Measurements from ENCODE around the gene TPPP3.

TPPP3 gene

DNA sequence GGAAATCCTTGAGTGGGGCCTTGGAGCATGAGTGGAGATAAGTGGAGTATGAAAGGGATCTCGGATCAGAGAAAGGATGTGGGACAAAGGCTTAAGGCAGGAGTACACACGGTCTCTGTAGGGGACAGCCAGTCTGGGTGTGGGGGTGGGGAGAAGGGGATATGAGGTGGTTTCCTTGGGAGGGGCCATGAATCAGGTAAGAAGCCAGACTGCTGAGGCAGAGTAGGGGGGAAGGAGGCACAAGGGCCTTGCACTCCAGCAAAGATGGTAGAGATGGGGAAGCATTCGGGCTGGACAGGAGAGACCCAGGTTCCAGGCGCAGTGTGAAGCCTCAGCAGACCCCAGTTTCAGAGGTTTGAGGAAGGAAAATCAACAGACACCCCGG, 39.2 kb upstream of the TPPP3 start:
- Histone ChIP-seq H3K27me3 (ENCODE audit: insufficient read depth, low read depth, severe bottlenecking) (no peaks in the 10 kb centered on the region), H3K27ac (peak overlapping the region; percentile 98), H3K36me3 (peaks cover 25% of the 10 kb centered on the region), H3K9me3 (ENCODE audit: severe bottlenecking) (no peaks in the 10 kb centered on the region), H3K4me3 (ENCODE audit: low read depth, low read length) (peak overlapping the region; percentile 39)
- DNase-seq, result peak; percentile 80
- TF ChIP-seq, protein P1, sequence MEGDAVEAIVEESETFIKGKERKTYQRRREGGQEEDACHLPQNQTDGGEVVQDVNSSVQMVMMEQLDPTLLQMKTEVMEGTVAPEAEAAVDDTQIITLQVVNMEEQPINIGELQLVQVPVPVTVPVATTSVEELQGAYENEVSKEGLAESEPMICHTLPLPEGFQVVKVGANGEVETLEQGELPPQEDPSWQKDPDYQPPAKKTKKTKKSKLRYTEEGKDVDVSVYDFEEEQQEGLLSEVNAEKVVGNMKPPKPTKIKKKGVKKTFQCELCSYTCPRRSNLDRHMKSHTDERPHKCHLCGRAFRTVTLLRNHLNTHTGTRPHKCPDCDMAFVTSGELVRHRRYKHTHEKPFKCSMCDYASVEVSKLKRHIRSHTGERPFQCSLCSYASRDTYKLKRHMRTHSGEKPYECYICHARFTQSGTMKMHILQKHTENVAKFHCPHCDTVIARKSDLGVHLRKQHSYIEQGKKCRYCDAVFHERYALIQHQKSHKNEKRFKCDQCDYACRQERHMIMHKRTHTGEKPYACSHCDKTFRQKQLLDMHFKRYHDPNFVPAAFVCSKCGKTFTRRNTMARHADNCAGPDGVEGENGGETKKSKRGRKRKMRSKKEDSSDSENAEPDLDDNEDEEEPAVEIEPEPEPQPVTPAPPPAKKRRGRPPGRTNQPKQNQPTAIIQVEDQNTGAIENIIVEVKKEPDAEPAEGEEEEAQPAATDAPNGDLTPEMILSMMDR (IDR thresholded peaks at IDR 0.05; ENCODE audit: low read depth, low read length), result no peak

DNA sequence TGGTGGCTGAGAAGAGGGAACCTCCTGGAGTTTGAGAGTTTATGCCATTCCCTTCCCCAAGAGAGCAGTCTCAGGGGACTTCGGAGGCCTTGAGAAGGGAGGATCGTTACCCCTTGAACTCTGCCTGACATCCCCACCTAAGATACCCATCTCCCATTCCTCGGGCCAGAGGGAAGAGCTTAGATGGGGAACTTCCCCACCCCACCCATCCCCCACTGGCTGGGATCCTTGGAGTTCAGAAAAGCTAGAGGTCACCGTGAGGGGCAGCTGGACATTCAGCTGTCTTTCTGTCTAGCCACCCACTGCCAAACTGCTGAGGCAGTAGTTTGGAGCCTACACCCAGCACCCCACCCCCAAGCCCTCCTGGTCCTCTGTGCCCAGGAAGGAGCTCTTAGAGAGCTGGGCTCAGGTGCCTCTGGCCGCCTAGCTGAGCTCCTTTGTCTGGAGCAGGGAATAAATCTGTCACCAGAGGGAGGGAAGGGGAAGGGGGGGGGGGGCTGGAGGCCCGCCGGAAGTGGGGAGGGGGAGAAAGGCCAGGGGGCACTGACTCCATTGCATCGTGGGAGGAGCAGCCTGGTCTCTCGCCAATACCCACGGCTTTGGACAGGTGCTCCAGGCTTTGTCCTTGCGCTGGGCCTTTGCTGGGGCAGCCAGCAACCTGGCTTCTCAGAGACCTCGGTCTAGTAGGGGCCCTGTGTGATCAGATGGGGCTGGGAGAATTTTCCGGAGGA, 38.6 kb upstream of the TPPP3 start:
- H3K27me3 ChIP-seq (ENCODE audit: insufficient read depth, low read depth, severe bottlenecking), result no peaks in the 10 kb centered on the region

DNA sequence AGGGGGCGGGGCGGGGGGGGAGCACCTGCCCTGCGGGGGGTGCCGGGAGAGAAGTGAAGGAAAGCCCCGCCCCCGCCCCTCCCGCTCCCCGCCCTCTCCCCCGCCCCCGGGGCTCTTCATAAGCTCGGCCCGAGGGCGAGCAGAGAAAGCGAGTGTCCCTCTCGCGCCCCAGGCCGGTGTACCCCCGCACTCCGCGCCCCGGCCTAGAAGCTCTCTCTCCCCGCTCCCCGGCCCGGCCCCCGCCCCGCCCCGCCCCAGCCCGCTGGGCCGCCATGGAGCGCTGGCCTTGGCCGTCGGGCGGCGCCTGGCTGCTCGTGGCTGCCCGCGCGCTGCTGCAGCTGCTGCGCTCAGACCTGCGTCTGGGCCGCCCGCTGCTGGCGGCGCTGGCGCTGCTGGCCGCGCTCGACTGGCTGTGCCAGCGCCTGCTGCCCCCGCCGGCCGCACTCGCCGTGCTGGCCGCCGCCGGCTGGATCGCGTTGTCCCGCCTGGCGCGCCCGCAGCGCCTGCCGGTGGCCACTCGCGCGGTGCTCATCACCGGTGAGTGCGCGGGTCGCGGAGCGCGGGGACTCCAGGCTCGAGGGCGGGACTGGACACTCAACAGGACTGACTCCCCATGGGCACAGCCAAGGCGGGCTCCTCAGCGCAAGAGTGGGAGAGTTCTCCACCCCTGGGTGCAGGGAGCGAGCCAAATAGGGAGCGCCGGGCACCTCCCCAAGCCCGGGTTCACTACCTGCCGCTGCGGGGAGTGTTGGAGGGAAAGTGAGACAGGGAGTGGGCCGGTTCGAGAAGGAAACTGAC, 37.9 kb upstream of the TPPP3 start, which contains the start of gene HSD11B2:
TSS of gene HSD11B2 (plus strand) at position 145 of the 798 bp plus-strand sequence. CDS start at position 273, 128 bp downstream.
- peaks cover 13% of the 10 kb centered on the region for H3K36me3 ChIP-seq
- peak within 1 kb of the TSS; percentile 98 for H3K27ac ChIP-seq
- H3K27me3 ChIP-seq (ENCODE audit: insufficient read depth, low read depth, severe bottlenecking), result no peaks in the 10 kb centered on the region
- no peaks in the 10 kb centered on the region for H3K9me3 ChIP-seq (ENCODE audit: severe bottlenecking)
- H3K4me3 ChIP-seq (ENCODE audit: low read depth, low read length), result peak within 1 kb of the TSS; percentile 65
- DNase-seq, result peak; percentile 78
- TF ChIP-seq, protein P1 (IDR thresholded peaks at IDR 0.05; ENCODE audit: low read depth, low read length), result no peak

More for the DNA sequence above, 38.6 kb upstream of the TPPP3 start:
- Histone ChIP-seq H3K36me3 (peaks cover 19% of the 10 kb centered on the region), H3K27ac (peak overlapping the region; percentile 98), H3K9me3 (ENCODE audit: severe bottlenecking) (no peaks in the 10 kb centered on the region), H3K4me3 (ENCODE audit: low read depth, low read length) (peak overlapping the region; percentile 65)
- peak; percentile 82 for DNase-seq
- TF ChIP-seq, protein P1 (IDR thresholded peaks at IDR 0.05; ENCODE audit: low read depth, low read length), result no peak

DNA sequence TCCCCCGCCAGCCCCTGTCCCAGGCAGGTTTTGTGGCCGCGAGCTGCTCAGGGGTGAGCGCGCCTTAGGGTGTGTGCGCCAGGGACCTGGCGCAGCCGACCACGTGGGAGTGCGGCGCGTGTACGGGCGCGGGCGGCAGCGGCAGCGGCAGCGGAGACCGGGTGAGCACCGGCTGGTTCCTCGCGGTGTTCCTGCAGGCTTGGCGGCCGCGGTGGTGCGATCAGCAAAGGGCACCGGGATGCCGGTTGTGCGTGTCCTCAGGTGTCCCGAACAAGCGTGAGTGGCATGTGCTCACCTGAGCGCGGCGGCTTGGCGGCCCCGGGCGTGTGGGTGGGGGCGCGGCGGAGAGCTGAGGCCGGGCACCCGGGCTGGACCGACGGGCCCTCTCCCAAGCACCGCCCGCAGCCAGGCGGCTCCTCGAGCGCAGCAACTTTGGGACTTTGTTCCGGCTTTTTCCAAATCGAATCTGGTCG, 37.2 kb upstream of the TPPP3 start:
- H3K4me3 ChIP-seq (ENCODE audit: low read depth, low read length), result peak overlapping the region; percentile 52
- TF ChIP-seq, protein P1 (IDR thresholded peaks at IDR 0.05; ENCODE audit: low read depth, low read length), result no peak
- no peaks in the 10 kb centered on the region for H3K9me3 ChIP-seq (ENCODE audit: severe bottlenecking)
- H3K36me3 ChIP-seq, result peaks cover 8% of the 10 kb centered on the region
- no peaks in the 10 kb centered on the region for H3K27me3 ChIP-seq (ENCODE audit: insufficient read depth, low read depth, severe bottlenecking)
- peak overlapping the region; percentile 81 for H3K27ac ChIP-seq
- DNase-seq, result peak; percentile 40

DNA sequence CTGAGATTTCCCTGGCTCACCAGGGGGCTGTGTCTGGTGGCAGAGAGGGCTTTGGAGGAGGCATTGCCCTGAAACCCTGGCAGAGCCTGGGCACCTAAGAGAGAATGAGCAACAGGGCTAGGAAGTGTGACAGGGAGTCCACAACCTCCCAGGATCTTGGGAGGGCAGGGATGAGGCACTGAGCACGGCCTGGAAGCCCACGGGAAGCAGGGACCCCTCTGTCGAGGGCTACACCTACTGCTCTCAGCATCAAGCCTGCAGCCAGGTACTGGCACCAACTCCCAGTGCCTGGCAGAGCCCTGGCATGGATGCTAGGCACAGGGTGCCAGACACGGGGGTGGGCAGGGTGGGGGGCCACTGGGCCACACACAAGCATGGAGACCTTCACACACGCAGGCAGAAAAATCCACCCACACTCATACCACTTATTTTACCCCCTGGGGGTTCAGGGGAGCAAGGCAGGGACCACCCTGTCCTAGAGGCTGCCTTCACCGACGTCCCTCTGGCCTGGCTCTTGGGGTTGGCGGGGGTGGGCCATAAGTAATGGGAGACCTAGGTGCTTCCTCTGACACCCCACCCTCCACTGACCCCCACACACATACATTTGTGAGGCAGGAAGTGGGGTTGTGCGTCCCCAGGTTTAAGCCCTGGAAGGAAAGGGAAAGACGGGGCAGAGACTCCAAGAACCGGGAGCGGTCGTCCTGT, 36.7 kb upstream of the TPPP3 start:
- no peak for DNase-seq
- Histone ChIP-seq H3K36me3 (peaks cover 7% of the 10 kb centered on the region; the same call in 1 of the 2 replicates), H3K27ac (peak overlapping the region; percentile 81), H3K4me3 (ENCODE audit: low read depth, low read length) (peak overlapping the region; percentile 52), H3K27me3 (ENCODE audit: insufficient read depth, low read depth, severe bottlenecking) (no peaks in the 10 kb centered on the region), H3K9me3 (ENCODE audit: severe bottlenecking) (no peaks in the 10 kb centered on the region)
- TF ChIP-seq, protein P1 (IDR thresholded peaks at IDR 0.05; ENCODE audit: low read depth, low read length), result no peak
